ENCODE measurements around the gene FRMD4A. TPM values are rescaled to one million over a fixed set of nuclear protein-coding genes. Genes with fewer than 3 reads are reported as not detected.

Gene FRMD4A
- polyA plus RNA-seq, 4 donors = 73.7 to 101 (median 85.3) TPM

GRCh38 chr10:14024329-14025202 is 306.2 kb downstream of the FRMD4A start:
- no peak for DNase-seq (ENCODE audit: low read depth in 4 of 4, low spot score in 2 of 4)

DNA sequence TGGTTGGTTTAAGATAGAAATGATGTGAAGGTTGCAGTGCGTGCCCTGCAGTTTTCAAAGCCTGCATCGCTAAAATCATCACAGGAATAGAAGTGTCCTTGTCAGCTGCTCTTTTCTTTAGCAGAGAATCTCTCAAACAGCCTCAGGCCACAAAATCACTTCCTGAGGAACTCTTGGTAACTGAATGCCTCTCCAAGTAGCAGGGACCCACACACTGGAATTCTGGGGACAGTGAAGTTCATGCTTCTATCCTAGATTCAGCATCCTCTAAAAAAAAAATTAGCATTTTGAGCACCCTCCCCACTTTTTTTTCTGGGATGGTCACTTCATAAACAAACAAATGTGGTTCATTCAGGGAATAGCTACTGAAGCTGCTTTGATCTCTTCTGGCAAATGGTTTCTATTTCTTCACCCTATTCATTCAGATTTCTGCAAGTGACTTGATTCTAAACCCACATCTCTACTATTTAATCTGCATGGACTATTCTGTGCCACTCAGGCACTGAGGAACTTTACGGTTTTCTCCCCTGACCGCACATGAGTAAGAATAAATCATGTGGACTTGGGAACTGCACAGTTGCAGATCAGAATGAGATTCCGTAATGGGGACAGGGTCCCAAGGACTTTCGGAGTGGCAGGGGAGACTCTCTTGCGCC is 306.9 kb downstream of the FRMD4A start:
- no peak for DNase-seq (ENCODE audit: low read depth in 4 of 4, low spot score in 2 of 4)

DNA sequence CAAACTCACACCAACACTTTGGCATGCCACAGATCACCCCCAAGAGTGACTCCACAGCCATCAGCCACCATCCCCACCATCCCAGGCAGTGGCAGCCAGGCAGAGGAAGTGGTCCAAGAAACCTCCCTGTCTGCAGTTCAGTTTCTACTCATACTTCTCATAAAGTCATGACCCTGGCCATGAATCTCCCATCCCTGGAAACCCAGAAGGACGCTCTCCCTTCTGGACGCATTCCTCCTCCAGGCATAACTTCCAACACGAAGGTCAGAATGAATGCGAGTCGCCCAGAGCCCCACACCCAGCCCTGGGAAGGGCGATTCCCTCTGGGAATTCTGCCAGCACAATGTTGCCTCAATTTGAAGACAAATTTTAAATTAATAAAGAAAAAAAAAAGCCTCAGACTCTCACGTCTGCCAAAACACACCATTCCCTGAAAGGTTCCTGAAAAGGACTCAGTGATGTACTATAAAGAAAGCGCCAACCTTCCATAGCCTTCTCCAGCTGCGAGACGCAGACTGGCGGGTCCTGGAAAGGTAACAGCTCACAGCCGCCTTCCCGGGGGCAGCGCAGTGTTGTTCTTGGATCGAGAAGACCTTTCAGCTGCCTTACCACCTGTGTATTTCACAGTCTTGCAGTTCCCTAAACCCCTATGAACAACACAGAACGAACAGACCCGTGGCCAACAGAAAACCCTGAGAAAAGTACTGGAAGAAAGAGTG is 307.6 kb downstream of the FRMD4A start:
- DNase-seq (ENCODE audit: low read depth in 4 of 4, low spot score in 2 of 4) = no peak

DNA sequence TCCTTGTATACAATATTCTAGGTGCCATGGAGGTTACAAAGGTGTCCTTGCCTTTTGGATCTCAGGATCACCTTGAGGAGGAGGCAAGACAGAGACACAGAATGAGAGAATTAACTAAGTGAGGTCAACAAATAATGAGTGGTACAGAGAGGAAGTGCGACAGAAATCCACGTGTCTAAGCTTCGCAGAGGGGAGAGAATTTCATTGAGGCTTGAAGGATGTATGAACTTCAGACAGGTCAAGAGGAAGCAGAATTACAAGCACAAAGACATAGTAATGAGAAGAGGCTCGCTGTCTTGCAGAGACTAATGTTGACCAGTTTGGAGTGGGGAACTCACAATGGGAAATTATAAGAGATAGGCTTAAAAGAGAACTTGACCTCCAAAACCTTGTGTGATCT is 308.7 kb downstream of the FRMD4A start:
- DNase-seq (ENCODE audit: low read depth in 4 of 4, low spot score in 2 of 4) = no peak

DNA sequence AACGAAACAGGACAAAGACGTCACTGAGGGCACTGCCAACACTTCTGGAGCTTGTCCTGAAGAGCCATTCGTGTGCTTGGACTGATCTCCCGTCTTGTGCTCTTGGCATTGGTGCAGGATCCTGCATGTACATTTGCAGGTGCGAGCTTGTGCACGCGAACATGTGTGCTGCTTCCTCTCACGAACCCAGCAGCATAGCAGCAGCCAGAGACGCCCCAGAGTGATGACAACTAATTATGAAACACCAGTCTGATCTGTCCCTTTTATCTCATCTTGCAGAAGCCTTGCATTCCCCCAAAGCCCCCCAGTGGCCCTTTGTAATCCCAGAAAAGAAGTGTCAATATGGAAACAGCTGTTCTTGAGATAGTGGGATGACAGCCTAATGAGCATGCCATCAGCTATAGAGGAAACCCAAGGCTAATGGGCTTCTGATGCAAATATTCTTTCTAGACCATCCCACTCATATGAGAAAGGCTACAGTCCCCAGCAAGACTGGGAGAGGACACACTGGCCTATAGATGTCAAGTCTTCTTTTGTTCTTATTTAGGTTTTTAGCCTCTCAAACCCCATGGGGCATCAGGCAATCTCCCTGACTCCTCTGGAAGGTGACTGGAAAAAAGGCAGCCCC is 310.6 kb downstream of the FRMD4A start:
- no peak for DNase-seq (ENCODE audit: low read depth in 4 of 4, low spot score in 2 of 4)

DNA sequence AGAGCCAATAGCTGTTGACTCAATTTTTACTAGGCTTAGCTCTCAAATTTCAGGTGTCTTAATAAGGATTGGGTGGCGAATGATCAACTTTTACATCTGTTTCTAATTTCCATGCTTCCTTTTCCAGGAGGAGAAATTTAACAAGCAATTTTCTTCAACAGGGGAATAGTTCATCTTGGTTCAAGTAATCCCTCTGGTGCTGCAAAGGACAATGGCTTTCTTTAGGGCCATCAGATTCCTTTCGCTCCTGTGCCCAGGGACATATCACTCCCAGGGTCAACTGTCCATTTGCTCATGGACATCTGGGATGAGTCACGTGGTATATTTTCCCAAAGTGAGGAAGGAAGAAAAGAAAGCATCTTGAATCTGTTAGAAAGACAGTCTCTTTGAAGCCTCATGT is 313.3 kb downstream of the FRMD4A start:
- DNase-seq (ENCODE audit: low read depth in 4 of 4, low spot score in 2 of 4) = no peak

DNA sequence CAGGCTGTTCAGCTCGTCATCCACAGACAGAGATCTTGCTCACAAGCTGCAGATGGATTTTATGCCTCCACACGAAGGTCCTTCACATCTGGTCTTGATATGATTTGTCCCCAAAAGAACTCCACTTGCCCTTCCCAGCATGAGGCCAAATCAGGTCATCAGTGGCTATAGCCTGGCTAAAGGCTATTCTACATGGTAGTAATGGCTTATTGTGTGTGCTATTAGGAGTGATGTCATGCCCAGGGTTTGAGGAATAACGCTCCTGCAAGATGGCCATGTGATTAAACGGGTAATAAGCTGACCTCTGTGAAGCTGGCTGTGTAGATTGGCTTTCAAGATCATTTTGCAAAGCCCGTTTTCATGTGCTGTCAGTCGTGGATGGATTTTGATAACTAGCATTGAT is 313.8 kb downstream of the FRMD4A start:
- DNase-seq (ENCODE audit: low read depth in 4 of 4, low spot score in 2 of 4) = no peak

- DNase-seq (ENCODE audit: low read depth in 4 of 4, low spot score in 2 of 4) = no peak
These were observed 314.6 kb downstream of the FRMD4A start for GRCh38 chr10:14016011-14016536.

DNA sequence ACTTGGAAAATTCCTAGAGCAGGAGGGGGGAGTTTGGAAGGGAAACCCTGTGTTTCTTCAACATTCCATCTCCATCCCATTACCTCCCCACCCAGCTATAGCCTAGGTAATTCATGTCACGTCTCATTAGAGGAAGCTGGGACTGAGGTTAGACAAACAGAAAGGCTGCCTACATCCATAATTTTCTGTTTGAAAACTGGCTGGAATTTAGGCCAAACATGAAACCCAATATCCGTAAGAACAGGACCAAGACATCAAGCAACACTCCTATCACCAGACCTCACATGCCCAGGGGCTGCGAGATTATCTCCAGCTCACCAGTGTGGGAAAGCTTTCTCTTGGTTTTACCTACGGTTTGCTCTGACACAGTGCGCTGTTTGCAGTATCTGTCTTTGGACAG is 316.3 kb downstream of the FRMD4A start:
- DNase-seq (ENCODE audit: low read depth in 4 of 4, low spot score in 2 of 4) = no peak

GRCh38 chr10:14010769-14011574 is 319.8 kb downstream of the FRMD4A start:
- DNase-seq (ENCODE audit: low read depth in 4 of 4, low spot score in 2 of 4) = no peak

DNA sequence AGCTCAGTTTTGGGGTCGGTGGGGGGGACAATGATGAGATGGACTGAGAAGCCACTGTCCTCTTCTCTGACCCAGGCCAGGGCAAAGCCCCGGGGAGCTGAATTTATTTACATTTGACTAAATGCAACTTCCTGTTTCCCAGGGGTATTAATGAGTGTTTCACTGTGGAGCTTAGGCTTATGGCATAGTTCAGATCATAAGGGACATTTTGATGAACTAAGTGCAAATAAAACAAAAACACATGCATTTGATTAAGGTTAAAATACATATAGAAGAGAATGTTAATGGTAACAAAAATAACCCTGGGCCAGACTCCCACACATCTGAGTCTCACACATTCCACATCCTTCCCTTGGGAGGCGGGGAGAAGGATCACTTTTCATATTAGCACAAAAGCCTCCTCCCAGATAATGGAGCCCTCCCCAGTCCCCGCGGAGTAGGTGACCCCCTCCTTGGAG is 320.6 kb downstream of the FRMD4A start:
- no peak for DNase-seq (ENCODE audit: low read depth in 4 of 4, low spot score in 2 of 4)

DNA sequence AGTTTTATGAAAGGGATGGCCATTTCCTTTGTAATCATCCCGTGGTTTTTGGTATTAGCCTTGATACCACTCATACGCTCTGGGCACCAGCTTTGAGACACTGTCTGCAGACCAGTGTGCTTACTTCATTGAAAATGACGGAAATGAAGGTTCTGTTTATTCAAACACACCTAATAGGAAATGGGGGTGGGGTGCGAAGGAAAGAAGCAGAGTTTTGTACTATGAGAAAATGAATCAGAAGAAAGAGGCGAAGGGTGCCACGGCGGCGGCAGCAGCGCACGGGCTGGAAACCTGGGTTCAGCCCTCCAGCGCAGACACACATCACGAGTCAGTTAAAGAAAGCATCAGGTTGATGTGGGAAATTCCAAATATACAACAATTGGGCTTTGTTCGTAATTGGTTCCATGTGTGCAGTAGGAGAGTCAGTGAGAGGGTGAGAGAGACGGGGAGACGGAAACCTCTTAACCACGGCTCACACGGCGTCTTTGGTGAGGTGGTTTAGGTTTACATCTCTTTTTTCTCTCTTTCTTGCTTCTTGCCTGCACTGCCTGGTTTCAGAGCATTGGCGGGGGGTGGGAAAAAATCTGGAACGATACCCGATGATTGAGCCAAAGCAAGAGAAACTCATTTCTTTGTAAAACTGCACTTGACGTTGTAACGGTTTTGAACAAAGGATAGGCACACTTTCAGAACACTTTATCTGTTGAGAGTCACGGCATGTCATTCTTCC is 321.2 kb downstream of the FRMD4A start:
- DNase-seq (ENCODE audit: low read depth in 4 of 4, low spot score in 2 of 4) = no peak

- DNase-seq (ENCODE audit: low read depth in 4 of 4, low spot score in 2 of 4) = no peak
These were observed 322.0 kb downstream of the FRMD4A start for GRCh38 chr10:14008740-14009080.

GRCh38 chr10:14004536-14004935 is 326.2 kb downstream of the FRMD4A start:
- DNase-seq (ENCODE audit: low read depth in 4 of 4, low spot score in 2 of 4) = no peak

GRCh38 chr10:14003517-14004184 is 327.1 kb downstream of the FRMD4A start:
- DNase-seq (ENCODE audit: low read depth in 4 of 4, low spot score in 2 of 4) = no peak

DNA sequence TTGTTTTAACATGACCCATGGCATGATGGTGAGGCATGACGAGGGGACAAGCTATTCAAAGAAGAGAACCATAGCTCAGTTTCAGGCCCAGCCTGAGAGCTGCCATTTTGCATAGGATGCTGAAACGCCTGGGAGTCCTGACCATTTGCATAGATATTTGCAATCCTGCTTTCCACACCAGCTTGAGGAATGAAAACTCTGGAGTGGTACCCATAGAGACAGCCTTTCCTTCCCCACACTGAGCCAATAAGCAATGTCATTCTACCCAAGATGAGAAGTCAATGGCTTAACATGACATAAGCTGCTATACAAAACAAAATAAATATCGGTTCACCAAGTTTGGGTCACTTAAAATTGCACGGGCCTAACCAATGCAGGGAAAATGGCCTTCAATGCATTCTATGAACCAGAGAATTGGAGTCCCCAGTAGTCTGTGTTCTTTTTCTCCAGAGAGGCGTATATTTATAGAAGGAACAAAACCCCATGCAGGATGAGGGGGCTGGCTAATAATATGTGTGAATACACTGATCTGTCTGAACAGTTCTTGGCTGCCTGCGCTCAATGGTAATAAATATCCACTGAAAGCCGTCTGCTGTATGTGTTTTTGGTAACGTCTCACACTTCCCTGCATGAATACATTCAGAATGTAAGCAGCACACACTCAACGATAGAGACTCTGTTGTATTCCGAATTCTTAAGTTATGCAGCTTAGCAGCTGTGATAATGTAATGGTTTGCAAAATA is 329.3 kb downstream of the FRMD4A start:
- no peak for DNase-seq (ENCODE audit: low read depth in 4 of 4, low spot score in 2 of 4)

- DNase-seq (ENCODE audit: low read depth in 4 of 4, low spot score in 2 of 4) = no peak
These were observed 332.4 kb downstream of the FRMD4A start for GRCh38 chr10:13998163-13998835.
